HG03460 (cell line): ENCODE data around the gene NPIPB6.
A peak's percentile ranks its signal among the peaks of the same experiment; 100 is the strongest.

Experiments used
- ATAC-seq: cut with Tn5 transposase; IDR thresholded peaks from one replicate; pipeline ENCODE4 v1.9.1; 2021; ENCODE audit not compliant: unreplicated experiment

Gene NPIPB6

GRCh38 chr16:28300327-28300726 lies 63.0 kb downstream of the NPIPB6 start:
- no peak for ATAC-seq

GRCh38 chr16:28298511-28298878 lies 64.8 kb downstream of the NPIPB6 start:
- ATAC-seq: no peak

- ATAC-seq: no peak
These were observed 65.4 kb downstream of the NPIPB6 start for GRCh38 chr16:28297784-28298510.

GRCh38 chr16:28297308-28297707 lies 66.0 kb downstream of the NPIPB6 start:
- ATAC-seq: no peak

- no peak for ATAC-seq
These were observed 68.0 kb downstream of the NPIPB6 start for GRCh38 chr16:28295276-28295675.

GRCh38 chr16:28294201-28294600 lies 69.1 kb downstream of the NPIPB6 start:
- ATAC-seq: no peak

GRCh38 chr16:28293601-28293960 lies 69.7 kb downstream of the NPIPB6 start:
- no peak for ATAC-seq

GRCh38 chr16:28292731-28293600 lies 70.3 kb downstream of the NPIPB6 start:
- peak; percentile 12 for ATAC-seq
